Activated T-cell treated with anti-CD3 and anti-CD28 coated beads for 48 hours (primary cell): ENCODE measurements around the gene PRRT1B.

ENCODE experiments used
- DNase-seq: peaks from one replicate; pipeline ENCODE4 v3.0.0-alpha.2; 2020; ENCODE audit warnings: low read depth

PRRT1B gene

GRCh38 chr9:131580358-131580757, 35.0 kb downstream of the PRRT1B start:
- DNase-seq: no peak

- DNase-seq: no peak
Observed at GRCh38 chr9:131582056-131582455, 36.7 kb downstream of the PRRT1B start.

- DNase-seq: no peak
Observed at GRCh38 chr9:131582466-131583336, 37.4 kb downstream of the PRRT1B start.

DNA sequence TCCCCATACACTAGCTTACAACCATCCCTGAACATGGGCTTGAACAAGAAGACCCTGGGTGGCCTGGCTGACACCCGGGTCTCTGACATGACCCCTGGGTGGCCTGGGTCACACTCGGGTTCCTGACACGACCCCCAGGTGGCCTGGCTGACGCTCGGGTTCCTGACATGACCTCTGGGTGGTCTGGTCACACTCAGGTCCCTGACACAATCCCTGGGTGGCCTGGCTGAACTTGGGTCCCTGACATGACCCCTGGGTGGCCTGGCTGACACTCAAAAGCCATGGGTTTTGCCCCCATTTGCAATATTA, 38.0 kb downstream of the PRRT1B start:
- no peak for DNase-seq

DNA sequence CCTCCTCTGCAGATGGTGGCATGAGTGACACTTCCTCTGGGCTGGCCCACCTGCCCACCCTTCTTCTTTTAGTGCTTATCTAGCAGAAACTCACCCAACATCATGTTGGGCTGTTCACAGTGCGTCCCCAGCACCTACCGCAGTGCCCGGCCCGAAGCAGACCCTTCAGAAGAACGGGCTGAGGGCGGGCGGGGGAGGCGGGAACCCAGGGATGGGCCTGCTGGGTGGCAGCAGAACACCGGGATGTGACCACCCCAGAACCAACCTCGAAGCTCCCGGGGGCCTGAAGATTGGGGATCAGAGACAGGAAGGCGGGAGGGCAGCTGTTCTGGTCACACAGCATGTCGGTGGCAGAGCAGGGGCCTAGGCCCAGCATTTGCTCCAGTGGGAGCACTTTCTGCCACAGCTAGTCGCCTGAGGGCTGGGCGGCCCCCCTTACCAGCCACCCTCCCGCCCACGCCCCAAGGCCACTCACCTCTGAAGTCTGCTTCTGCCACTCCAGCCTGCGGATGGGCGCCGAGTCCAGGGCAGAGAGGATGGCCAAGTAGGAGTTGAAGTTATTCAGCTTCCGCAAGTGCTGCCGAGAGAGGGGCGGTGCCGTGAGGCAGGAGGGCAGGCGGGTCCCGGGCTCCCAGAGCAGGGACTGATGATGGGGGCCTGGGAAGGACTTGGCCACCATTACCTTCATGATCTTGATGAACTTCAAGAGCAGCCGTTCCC, 38.7 kb downstream of the PRRT1B start:
- no peak for DNase-seq

DNA sequence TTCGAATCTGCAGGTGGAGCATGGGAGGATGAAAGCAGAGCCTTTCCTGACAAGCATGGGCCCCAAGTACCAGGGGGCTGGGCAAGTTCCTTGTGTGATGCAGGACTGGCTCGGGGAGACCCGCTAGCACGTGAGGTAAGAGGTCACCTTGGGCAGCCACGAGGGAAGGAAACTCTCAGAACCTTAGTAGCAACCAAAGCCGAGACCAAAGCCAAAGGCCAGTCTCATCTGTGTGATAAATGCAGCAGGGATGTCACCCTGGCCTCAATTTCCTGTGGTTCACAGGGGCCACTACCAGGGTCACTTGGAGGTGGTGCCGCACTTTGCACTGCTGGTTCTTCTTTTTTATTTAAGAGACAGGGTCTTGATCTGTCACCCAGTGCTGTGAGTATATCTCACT, 39.5 kb downstream of the PRRT1B start:
- no peak for DNase-seq

GRCh38 chr9:131585375-131585774, 40.1 kb downstream of the PRRT1B start:
- DNase-seq: peak; percentile 27

DNA sequence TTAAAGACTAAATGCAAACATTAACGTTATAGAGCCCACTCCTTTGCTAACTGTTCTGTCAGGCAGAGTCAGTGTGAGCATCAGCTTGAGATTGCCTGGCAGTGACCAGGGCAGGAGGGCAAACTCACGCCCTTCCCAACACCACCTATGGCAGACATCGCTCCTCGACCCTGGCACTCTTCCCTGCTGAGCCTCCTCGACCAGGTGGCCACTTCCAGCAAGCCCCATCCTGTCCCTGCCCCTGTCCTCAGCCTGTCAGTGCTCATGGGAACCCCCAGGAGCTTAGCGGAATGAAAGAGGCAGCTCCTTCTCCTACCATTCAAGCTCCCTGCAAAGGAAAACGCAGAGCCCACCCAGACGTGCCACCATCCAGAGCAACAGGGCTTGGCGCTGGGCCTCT, 42.0 kb downstream of the PRRT1B start:
- no peak for DNase-seq

GRCh38 chr9:131587906-131588305, 42.6 kb downstream of the PRRT1B start:
- DNase-seq: no peak

DNA sequence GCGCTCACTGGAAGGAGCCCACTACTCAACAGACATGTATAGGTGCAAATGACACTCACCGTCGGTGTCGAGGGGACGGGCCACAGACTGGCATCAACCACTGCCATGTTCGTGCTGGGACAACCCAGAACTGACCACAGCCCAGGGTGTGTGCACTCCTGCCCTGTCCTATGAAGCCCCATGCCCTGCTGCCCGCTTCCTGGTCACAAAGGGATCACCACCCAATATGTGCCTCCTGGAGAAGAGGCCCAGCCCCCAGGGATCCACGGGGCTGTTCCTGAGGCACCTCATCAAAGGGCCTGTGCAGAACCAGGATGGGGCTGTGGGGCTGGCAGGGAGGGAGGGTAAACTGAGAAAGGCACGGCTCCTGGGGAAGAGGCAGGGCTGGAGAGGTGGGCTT, 43.1 kb downstream of the PRRT1B start:
- no peak for DNase-seq

DNA sequence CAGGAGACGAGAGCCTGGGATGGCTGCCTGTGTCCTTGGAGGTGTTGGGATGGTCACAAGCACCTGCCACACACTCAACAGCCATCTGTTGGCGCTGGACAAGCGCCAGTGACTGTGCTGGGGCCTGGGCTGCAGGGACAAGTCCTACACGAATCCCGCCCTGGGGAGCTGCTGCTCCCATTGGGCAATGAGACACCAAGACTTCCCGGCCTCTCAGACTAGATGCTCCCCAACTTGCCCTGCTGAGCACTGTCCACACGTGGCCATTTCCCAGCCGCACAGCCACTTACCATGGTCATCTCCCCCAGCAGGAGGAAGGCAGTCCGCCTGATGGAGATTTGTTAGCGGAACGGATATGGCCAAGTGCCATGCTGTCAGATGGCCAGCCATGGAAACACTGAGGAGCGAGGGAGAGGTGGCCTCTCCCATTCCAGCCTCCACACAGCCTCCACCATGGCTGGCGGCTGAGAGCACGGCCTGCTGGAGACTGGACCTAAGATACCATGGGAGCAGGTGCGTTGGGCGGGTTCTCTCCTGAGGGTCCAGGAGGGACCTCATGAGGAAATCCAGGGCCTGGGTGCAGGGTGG, 43.9 kb downstream of the PRRT1B start:
- no peak for DNase-seq

DNA sequence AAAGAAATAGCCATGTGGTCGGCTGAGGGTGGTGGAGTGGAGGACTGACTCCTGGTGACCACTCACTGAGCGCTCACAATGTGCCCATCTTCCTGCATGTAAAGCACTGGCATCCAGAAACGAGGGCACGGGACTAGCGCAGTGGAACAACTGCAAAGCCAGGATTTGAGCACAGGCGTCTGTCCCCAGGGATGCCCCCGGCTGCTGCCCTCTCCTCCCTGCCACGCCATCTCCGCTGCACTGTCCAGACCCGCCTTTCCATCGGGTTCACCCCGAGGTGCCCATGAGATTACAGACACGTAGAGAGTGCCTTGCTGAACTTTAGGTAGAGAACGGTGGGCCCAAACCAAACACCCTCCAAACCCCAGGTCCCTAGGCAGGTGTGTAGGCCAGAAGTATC, 44.7 kb downstream of the PRRT1B start:
- no peak for DNase-seq

- DNase-seq: no peak
Observed at GRCh38 chr9:131590449-131590848, 45.1 kb downstream of the PRRT1B start.

DNA sequence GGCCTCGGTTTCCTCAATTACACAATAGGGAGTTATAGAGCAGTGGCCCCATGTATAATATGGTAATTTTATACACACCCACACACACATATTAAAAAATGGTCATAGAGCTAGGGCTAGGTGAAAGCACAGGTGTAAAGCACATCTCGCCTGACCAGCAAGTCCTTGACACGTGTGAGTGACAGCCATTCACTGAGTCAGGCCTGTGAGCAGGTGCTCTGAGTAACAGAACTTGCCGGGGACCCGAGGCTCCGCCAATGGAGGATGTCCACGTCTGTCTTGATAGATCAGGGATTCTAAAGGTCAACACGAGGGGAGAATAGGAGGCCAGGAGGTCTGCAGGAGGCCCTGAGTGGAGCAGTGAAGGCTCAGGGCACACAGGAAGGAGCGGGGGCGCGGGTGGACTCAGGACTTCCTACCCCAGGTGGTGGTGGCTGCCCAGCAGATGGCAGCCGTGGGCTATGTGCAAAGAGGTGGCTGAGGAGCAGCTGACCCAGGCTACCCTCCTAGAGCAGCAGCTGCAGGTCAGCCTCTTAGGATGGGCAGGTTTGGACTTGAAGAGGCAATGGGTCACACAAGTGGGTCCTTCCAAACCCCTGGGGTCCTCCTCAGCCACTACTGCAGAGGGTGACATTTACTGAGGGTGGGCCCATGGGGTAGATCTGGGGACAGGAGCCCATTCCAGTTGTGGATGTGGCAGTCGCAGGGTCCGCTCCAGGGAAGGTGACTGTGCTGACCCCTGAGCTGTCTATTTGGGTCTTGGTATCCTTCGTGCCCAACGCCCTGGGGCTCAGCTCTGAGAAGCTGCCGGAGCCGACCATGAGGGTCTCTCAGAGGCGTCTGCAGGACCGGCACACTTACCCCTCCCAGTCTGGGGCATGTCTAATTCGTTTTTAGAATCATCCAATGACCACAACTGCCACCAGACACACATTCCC, 45.9 kb downstream of the PRRT1B start:
- peak; percentile 75 for DNase-seq

GRCh38 chr9:131591845-131592208, 46.5 kb downstream of the PRRT1B start:
- DNase-seq: no peak

DNA sequence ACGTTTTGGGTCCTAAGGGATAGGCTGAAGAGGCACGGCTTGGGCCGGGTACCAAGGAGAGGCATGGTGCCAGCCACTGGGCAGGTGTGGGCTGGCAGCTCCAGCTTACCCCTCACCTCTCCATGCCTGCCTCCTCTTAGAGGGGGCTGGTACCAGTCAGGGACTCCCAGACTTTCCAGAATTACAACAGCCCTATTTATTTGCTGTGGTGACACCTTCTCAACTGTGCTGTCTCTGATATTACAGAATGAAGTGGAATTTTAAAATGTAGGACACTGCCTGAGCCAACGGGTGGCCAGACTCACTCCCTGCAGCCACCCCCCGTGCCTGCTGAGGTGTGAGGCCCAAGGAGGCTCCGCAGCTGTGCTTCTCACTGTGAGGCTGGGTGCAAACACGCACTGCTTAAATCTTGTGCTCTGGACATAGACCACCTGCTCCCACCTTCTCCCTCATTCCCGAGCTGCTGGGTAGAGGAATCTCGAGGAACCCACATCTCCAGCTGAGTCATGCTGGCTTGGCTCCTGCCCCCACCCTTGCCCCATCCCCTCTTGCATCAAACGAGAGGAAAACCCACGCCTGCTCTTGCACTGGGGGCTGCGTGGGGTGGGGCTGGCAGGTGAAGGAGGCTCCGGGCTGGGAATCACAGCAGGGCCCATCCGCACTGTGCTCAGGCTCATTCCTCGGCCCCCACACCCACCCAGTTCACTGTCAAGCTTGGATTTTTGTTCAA, 47.9 kb downstream of the PRRT1B start:
- no peak for DNase-seq

DNA sequence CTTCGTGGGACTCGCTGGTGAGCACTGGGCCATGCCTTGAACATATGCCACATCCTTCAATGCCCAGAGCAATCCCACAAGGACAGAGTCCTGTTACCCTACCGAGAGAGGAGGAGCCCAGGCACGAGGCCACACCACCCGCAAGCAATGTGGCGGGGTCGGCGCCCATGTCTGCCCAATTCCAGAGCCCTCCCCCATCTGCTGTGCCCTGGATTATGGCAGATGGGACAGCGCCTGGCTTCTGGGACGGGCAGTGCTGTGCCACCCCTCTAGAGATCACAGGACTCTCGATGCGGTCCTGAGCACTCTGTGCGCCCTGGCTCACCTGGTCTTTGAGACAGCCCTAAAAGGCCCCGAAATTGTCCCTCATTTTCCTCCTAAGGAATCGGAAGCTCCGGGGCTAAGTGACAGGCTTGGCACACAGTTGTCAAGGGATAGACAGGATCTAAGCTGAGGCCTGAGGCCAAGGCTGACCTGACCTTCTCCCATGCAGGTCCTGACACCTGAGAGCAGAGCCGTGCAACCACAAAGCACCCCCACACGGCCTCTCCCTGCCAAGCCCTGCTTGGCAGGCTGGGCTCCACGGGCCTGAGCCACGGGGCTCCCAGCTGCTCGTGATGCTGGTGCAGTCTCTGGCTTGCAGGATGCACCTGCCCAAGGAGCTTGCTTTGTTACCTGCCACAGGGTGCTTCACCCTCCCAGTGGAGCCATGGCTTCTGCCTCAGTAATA, 48.8 kb downstream of the PRRT1B start:
- no peak for DNase-seq

DNA sequence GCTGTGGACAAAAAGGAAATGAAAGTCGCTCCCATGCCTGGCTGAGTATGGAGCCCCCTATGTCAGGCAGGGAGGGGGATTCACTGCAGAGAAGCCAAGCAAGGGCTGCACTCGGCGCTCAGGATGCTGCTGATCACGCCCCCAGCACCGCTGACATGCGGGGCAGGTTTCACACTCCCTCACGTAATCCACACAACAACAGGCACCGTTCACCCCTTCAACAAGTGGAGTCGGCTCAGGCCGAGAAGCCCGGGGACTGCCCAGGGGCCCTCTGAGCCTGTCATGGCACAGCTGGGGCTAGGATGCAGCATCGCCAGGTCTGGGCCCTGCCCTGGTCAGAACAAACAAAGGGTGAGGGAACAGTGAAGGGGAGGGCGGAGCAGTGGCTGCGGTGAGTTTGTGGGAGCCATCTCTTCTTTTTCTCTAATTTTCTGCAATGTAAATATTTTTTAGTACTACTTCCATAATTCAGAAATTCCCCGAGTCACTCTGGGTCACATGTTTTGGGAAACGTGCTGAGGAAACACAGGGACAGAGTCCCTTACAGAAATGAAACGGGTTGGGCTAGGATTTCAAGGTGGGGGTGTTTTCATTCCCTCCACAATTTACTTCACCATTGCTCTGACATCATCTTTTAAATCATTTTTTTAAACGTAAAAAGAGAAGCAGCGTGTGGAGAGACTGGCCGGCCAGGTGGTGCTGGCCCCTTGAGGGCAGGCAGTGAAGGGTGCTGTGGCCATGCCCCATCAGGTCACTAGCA, 49.8 kb downstream of the PRRT1B start:
- no peak for DNase-seq

- no peak for DNase-seq
Observed at GRCh38 chr9:131595696-131596429, 50.5 kb downstream of the PRRT1B start.

GRCh38 chr9:131596430-131596743, 51.1 kb downstream of the PRRT1B start:
- no peak for DNase-seq
